Measurements from ENCODE around the gene EPN1. TPM values are rescaled to one million over a fixed set of nuclear protein-coding genes. Genes with fewer than 3 reads are reported as not detected.

The EPN1 gene
- total and polyA plus RNA-seq, 2 donors from 2014 or later = 138 to 145 TPM

DNA sequence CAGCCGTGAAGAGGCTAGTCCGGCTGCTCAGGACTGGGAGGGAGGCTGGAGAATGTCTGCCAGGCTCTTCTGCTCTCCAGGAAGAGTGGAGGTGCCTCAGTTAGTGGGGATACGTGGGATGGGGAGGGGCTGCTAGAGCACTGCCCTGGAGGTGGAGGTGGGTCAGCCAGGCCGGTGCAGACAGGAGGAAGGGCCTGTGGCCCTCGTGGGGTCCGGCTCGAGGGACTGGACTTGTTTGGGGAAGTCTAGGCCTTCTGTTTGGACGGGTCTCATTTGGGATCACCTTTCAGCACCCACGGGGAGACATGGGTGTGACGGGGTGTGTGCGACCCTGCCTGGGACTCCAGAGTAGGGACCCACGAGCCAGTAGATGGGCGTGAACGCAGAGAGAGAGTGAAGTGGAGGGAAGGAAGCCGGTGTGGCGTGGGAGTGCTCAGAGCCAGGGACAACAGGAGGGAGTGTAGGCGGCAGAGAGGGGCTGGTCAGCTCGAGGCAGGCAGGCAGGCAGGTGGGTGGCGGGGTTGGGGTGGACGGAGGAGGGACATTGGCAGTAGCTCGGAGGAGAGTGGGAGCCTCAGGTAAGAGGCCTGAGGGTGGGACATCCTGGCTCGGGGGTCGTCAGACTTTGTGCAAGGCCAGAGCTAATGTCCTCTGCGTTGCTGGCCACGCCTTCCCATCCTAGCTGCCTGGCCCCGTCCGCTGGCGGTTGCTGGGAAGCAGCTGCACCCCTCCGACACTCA, 11.5 kb downstream of the EPN1 start:
- Histone ChIP-seq H3K4me1 (ENCODE audit: control insufficient read depth in 2 of 3, insufficient read depth in 2 of 3, low read depth in 1 of 3, low read length in 3 of 3) (peaks cover 0 to 71% (median 48%) of the 10 kb centered on the region in 3 donors), H3K9me3 (ENCODE audit: control insufficient read depth in 2 of 3, insufficient read depth in 1 of 3, low read length in 3 of 3) (no peaks in the 10 kb centered on the region), H3K36me3 (ENCODE audit: control insufficient read depth in 2 of 3, insufficient read depth in 3 of 3, low read length in 3 of 3) (peaks cover 0 to 29% (median 20%) of the 10 kb centered on the region in 3 donors), H3K27me3 (ENCODE audit: control insufficient read depth, insufficient read depth, low read length) (no peaks in the 10 kb centered on the region), H3K9ac (ENCODE audit: low read length in 3 of 3) (no peak overlapping the region), H3K27ac (ENCODE audit: low read depth in 2 of 2, low read length in 2 of 2) (peak overlapping the region in 1 of 2 donors; percentile 14), H3K4me3 (ENCODE audit: low read length in 3 of 3) (no peak overlapping the region)
- FAIRE-seq (no peak), DNase-seq (peak in 1 of 5 donors; percentile 56)
- TF ChIP-seq, protein P1, sequence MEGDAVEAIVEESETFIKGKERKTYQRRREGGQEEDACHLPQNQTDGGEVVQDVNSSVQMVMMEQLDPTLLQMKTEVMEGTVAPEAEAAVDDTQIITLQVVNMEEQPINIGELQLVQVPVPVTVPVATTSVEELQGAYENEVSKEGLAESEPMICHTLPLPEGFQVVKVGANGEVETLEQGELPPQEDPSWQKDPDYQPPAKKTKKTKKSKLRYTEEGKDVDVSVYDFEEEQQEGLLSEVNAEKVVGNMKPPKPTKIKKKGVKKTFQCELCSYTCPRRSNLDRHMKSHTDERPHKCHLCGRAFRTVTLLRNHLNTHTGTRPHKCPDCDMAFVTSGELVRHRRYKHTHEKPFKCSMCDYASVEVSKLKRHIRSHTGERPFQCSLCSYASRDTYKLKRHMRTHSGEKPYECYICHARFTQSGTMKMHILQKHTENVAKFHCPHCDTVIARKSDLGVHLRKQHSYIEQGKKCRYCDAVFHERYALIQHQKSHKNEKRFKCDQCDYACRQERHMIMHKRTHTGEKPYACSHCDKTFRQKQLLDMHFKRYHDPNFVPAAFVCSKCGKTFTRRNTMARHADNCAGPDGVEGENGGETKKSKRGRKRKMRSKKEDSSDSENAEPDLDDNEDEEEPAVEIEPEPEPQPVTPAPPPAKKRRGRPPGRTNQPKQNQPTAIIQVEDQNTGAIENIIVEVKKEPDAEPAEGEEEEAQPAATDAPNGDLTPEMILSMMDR (IDR thresholded peaks at IDR 0.05; ENCODE audit: borderline replicate concordance, extremely low read depth, insufficient read depth) = no peak
- intact Hi-C loops (cut with DNase I) = no loop called here

DNA sequence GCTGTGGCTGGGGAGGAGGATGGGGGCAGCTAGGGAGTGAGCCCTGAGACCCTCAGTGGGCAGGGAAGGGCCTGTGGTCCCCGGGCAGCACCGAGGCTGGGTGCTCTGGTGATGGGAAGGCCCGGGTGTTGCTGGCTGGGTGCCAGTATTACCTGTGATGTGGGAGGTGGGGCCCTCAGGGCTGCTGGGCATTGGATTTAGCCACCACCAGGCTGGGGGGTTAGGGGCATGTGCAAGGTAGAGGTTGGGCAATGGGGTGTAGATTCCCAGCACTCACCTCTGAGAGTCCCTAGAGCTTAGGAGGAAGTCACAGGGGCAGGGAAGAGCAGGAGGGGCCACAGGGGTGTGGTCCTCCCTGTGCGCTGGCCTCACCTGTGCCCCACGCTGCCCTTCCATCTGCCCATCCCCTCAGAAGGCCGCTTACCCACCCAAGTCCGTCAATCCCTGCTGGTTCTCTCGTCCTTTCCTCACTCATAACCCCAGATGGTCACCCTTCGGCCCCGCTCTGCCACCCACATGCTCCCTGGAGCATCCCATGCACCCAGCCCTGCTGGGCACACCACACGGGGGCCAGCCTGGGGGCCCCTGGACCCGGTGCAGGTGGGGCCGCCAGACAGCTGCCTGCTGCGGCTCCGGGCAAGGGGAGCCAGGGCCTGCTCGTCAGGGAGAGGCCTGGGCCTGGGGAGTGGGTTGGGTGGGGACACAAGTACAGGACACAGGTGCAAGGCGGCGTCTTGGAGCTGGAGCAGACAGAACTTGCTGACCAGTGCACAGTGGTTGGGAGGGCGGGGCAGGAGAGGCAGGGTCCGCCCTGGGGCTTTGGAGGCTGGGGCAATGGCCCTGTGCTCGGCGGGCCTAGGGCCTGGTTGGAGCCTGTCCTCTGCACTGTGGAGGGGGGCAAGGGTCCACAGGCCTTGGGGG, 12.5 kb downstream of the EPN1 start:
- no peak for FAIRE-seq
- intact Hi-C loops (cut with DNase I) = no loop called here
- peak in 1 of 5 donors; percentile 74 for DNase-seq
- Histone ChIP-seq H3K4me1 (ENCODE audit: control insufficient read depth in 2 of 3, insufficient read depth in 2 of 3, low read depth in 1 of 3, low read length in 3 of 3) (peaks cover 0 to 65% (median 40%) of the 10 kb centered on the region in 3 donors), H3K9me3 (ENCODE audit: control insufficient read depth in 2 of 3, insufficient read depth in 1 of 3, low read length in 3 of 3) (no peaks in the 10 kb centered on the region), H3K9ac (ENCODE audit: low read length in 3 of 3) (no peak overlapping the region), H3K36me3 (ENCODE audit: control insufficient read depth in 2 of 3, insufficient read depth in 3 of 3, low read length in 3 of 3) (peaks cover 0 to 34% (median 18%) of the 10 kb centered on the region in 3 donors), H3K27ac (ENCODE audit: low read depth in 2 of 2, low read length in 2 of 2) (no peak overlapping the region), H3K4me3 (ENCODE audit: low read length in 3 of 3) (no peak overlapping the region), H3K27me3 (ENCODE audit: control insufficient read depth, insufficient read depth, low read length) (no peaks in the 10 kb centered on the region)
- TF ChIP-seq, protein P1 (IDR thresholded peaks at IDR 0.05; ENCODE audit: borderline replicate concordance, extremely low read depth, insufficient read depth) = no peak

DNA sequence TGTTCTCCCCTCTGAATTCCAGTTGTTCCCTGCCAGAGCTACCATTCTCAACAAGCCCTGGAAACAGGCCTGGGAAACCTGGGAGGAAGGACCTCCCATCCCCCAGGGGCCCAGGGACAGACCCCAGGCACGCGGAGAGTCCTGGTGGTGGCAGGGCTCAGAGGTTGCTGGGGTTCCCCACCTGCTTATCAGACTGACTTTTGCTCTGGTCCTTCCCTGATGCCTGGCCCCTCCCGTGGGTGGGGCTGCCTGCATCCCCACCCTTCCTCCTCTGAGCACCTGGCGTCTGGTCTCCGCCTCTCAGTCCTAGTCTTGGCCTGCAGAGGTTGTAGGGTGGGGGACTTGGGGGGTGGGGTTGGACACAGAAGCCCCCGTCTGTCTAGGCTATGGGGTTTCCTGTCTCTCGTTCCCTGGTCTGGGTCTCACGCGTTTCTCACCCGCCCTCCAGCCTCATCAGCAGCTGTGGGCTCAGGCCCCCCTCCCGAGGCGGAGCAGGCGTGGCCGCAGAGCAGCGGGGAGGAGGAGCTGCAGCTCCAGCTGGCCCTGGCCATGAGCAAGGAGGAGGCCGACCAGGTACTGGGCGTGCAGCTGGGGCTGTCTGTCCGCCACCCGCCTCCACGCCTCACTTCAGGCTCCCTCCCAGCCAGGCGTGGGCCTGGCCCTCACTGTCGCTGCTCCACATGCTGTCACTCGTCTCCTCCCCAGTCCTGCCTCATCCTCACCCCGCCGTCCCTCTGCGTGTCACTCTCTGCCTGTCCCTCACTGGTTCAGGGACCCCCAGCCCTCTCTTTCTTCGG, 13.6 kb downstream of the EPN1 start:
- H3K4me3 ChIP-seq (ENCODE audit: low read length in 3 of 3) = no peak overlapping the region
- H3K36me3 ChIP-seq (ENCODE audit: control insufficient read depth in 2 of 3, insufficient read depth in 3 of 3, low read length in 3 of 3) = peaks cover 0 to 41% (median 22%) of the 10 kb centered on the region in 3 donors
- no peak overlapping the region for H3K27ac ChIP-seq (ENCODE audit: low read depth in 2 of 2, low read length in 2 of 2)
- H3K4me1 ChIP-seq (ENCODE audit: control insufficient read depth in 2 of 3, insufficient read depth in 2 of 3, low read depth in 1 of 3, low read length in 3 of 3) = peaks cover 0 to 63% (median 33%) of the 10 kb centered on the region in 3 donors
- intact Hi-C loops (cut with DNase I) = no loop called here
- no peaks in the 10 kb centered on the region for H3K27me3 ChIP-seq (ENCODE audit: control insufficient read depth, insufficient read depth, low read length)
- FAIRE-seq (no peak), DNase-seq (peak; percentile 52 to 85 (median 80))
- TF ChIP-seq, protein P1 (IDR thresholded peaks at IDR 0.05; ENCODE audit: borderline replicate concordance, extremely low read depth, insufficient read depth) = no peak
- peak overlapping the region in 1 of 3 donors; percentile 19 for H3K9ac ChIP-seq (ENCODE audit: low read length in 3 of 3)
- H3K9me3 ChIP-seq (ENCODE audit: control insufficient read depth in 2 of 3, insufficient read depth in 1 of 3, low read length in 3 of 3) = no peaks in the 10 kb centered on the region
